K562 (cell line): Measurements from ENCODE around the gene DNAJB2. TPM values are rescaled to one million over a fixed set of nuclear protein-coding genes. Genes with fewer than 3 reads are reported as not detected.

Experiments
- ATAC-seq: fragments of 200-7000 bp; cut with Tn5 transposase; 3 replicates; pipeline ENCODE4 v1.9.1; 2020; ENCODE audit warnings: moderate library complexity
- BruUV-seq: library from RNA; stranded (reverse); fragments of 400-500 nt; replicated peaks from 2 replicates; lab custom pipeline; 2021; lab: Mats Ljungman, UMichigan
- CTCF ChIA-PET: fragments of 300-600 bp; formaldehyde crosslinking; extraction: SDS; loops from one replicate; lab custom pipeline; 2021; ENCODE audit warnings: low intra/inter-chr PET ratio; lab: Yijun Ruan, JAX
- POLR2A ChIA-PET: fragments of 300-600, 350-650 bp; sonication (Branson Sonifier 250); formaldehyde crosslinking; extraction: SDS; loops from one replicate; lab custom pipeline; 2021; ENCODE audit warnings: antibody characterized with exemption, inconsistent platforms; lab: Yijun Ruan, JAX
- DNase-seq, 4 experiments: peaks; one replicate each; pipeline versions ENCODE4 v3.0.0 to v3.0.0-alpha.2; 2011 to 2018; ENCODE audit warnings: low spot score in 3 of 4, mixed read lengths in 3 of 4; ENCODE audit errors: extremely low read depth in 1 of 4
- FAIRE-seq: peaks from 2 replicates; lab custom pipeline; 2011; peaks lifted over from hg19 to GRCh38; lab: Jason Lieb, UNC
- H2AFZ ChIP-seq: 2 replicates; pipeline ENCODE4 v1.6.0; 2011; ENCODE audit warnings: low read depth, low read length, control low read depth, inconsistent platforms
- H3K27ac ChIP-seq: fragments of 200-600 bp; 3 replicates; pipeline ENCODE4 v1.8.0; 2011; ENCODE audit warnings: low read depth, mild to moderate bottlenecking, control low read depth, inconsistent platforms, low read length, moderate library complexity, mixed read lengths; ENCODE audit errors: extremely low read depth
- H3K27me3 ChIP-seq, 2 experiments: fragments of 300-600 bp in 1 of 2; 2 replicates in 1 of 2; 3 replicates in 1 of 2; pipeline versions ENCODE4 v1.6.0 to v1.8.0; 2011; ENCODE audit warnings: inconsistent platforms in 2 of 2, low read length in 2 of 2, mild to moderate bottlenecking in 1 of 2, mixed read lengths in 1 of 2, moderate library complexity in 1 of 2; ENCODE audit not compliant: control insufficient read depth in 2 of 2, insufficient read depth in 2 of 2
- H3K36me3 ChIP-seq: fragments of 300-600 bp; 3 replicates; pipeline ENCODE4 v1.8.0; 2011; ENCODE audit warnings: mild to moderate bottlenecking, low read length, inconsistent platforms; ENCODE audit not compliant: control insufficient read depth, insufficient read depth
- H3K4me1 ChIP-seq, 2 experiments: fragments of 200-600 bp in 1 of 2; replicated peaks in 1 of 2; 2 replicates in 1 of 2; 3 replicates in 1 of 2; pipeline versions ENCODE4 v1.5.1 to v1.8.0; 2011; ENCODE audit warnings: inconsistent platforms in 2 of 2, low read length in 2 of 2, mild to moderate bottlenecking in 1 of 2, mixed read lengths in 1 of 2, moderate library complexity in 1 of 2; ENCODE audit not compliant: control insufficient read depth in 2 of 2, insufficient read depth in 2 of 2
- H3K4me2 ChIP-seq: 2 replicates; pipeline ENCODE4 v1.6.1; 2011; ENCODE audit warnings: low read length, control low read depth, inconsistent platforms, mixed read lengths; ENCODE audit not compliant: insufficient read depth
- H3K4me3 ChIP-seq: fragments of 200-600 bp; sonication (generic), shearing (Covaris generic); 2 replicates; pipeline ENCODE4 v1.5.1; 2016; ENCODE audit warnings: control low read depth, inconsistent platforms
- H3K79me2 ChIP-seq: fragments of 200-600 bp; 3 replicates; pipeline ENCODE4 v1.8.0; 2011; ENCODE audit warnings: low read length, inconsistent platforms; ENCODE audit not compliant: control insufficient read depth, insufficient read depth
- H3K9ac ChIP-seq, 2 experiments: 2 replicates each; pipeline versions ENCODE4 v1.6.0 to v1.6.1; 2011; ENCODE audit warnings: low read depth in 2 of 2, low read length in 2 of 2, control low read depth in 1 of 2, inconsistent platforms in 1 of 2, mild to moderate bottlenecking in 1 of 2, mixed read lengths in 1 of 2; ENCODE audit not compliant: insufficient read depth in 1 of 2
- H3K9me1 ChIP-seq: one replicate; pipeline ENCODE4 v1.6.0; 2011; ENCODE audit warnings: inconsistent platforms, mild to moderate bottlenecking, low read length, moderate library complexity; ENCODE audit not compliant: control insufficient read depth, insufficient read depth
- H3K9me3 ChIP-seq: replicated peaks from 2 replicates; pipeline ENCODE4 v1.5.1; 2011; ENCODE audit warnings: low read depth, low read length, inconsistent platforms; ENCODE audit not compliant: control insufficient read depth, insufficient read depth
- H4K20me1 ChIP-seq: replicated peaks from 2 replicates; pipeline ENCODE4 v1.6.1; 2011; ENCODE audit warnings: low read length, inconsistent platforms, mixed read lengths; ENCODE audit not compliant: control insufficient read depth, insufficient read depth
- DNMT1 ChIP-seq: fragments of 450-650 bp; IDR thresholded peaks from 2 replicates; pipeline ENCODE4 v1.6.1; 2016; ENCODE audit warnings: antibody characterized with exemption, mild to moderate bottlenecking
- MIER1 ChIP-seq: fragments of 450-650 bp; IDR thresholded peaks from 2 replicates; pipeline ENCODE4 v1.6.1; 2016; ENCODE audit warnings: antibody characterized with exemption, mild to moderate bottlenecking, low read depth
- MTF1 ChIP-seq: fragments of 250-450 bp; sonication (Bioruptor Pico); IDR thresholded peaks from 2 replicates; pipeline ENCODE4 v1.9.0; 2021; ENCODE audit warnings: moderate library complexity, mild to moderate bottlenecking, inconsistent platforms, borderline replicate concordance
- NFE2L1 ChIP-seq: fragments of 450-650 bp; IDR thresholded peaks from 2 replicates; pipeline ENCODE4 v1.6.1; 2016; ENCODE audit warnings: missing genetic modification characterization, low read depth, mild to moderate bottlenecking, missing compliant biosample characterization, moderate library complexity, borderline replicate concordance
- ZBTB26 ChIP-seq: fragments of 450-650 bp; formaldehyde crosslinking; IDR thresholded peaks from 2 replicates; pipeline ENCODE4 v1.4.0; 2022; ENCODE audit warnings: missing genetic modification characterization
- WGBS: fragments of 100-300 bp; shearing (Covaris generic); methylation state at CpG from one replicate; pipeline ENCODE4 v1.1.6; 2016; ENCODE audit warnings: low coverage, mixed read lengths; ENCODE audit not compliant: insufficient coverage; ENCODE audit errors: missing lambda C conversion rate; 5-methylcytosine and 5-hydroxymethylcytosine counted together
- in situ Hi-C: fragments of 300-500 bp; cut with MboI; formaldehyde crosslinking; loops from 4 replicates; pipeline ENCODE4 v1.15.0; 2018; ENCODE audit warnings: inconsistent platforms, mixed read lengths
- intact Hi-C: fragments of 100-400 bp; cut with micrococcal nuclease; formaldehyde crosslinking; loops from 2 replicates; pipeline ENCODE4 v1.14.2; 2022
- polyA plus RNA-seq, 8 experiments: library from polyadenylated mRNA; depleted of rRNA in 4 of 8; stranded (reverse) in 5 of 8; unstranded in 3 of 8; fragments of >200 nt; fragmentation: Nextera tagmentation in 2 of 8; fragmentation: Illumina TruSeq in 1 of 8; extraction: Ambion mirVana in 2 of 8; extraction: Trizol in 1 of 8; gene quantifications; 2 replicates each; pipeline versions ENCODE4 v1.2.1 to v1.2.3, GENCODE V29; 2011 to 2014; ENCODE audit warnings: inconsistent platforms in 1 of 8, missing spikeins in 1 of 8
- total RNA-seq, 7 experiments: library from RNA; depleted of rRNA in 6 of 7; stranded (reverse); fragments of >200 nt in 6 of 7; fragmentation: Illumina TruSeq in 2 of 7; extraction: Trizol in 2 of 7; gene quantifications; 2 replicates each; pipeline versions ENCODE4 v1.2.1 to v1.2.3, GENCODE V29; 2011 to 2021; ENCODE audit warnings: low replicate concordance in 1 of 7

Gene DNAJB2
- total and polyA plus RNA-seq, 9 of the 15 experiments (the other 6 are each of a cell fraction or from before 2014, with no cell fraction given): 0.08 to 3.0 (median 2.2) TPM; not detected in 1

- DNase-seq: no peak
- Histone ChIP-seq H3K4me2 (no peak overlapping the region), H2AFZ (no peak overlapping the region), H3K27ac (no peak overlapping the region), H3K4me3 (no peak overlapping the region), H3K79me2 (no peaks in the 10 kb centered on the region), H3K9ac (no peak overlapping the region), H3K9me3 (no peaks in the 10 kb centered on the region), H4K20me1 (no peaks in the 10 kb centered on the region), H3K9me1 (no peaks in the 10 kb centered on the region), H3K27me3 (no peaks in the 10 kb centered on the region), H3K4me1 (peaks cover 41 to 64% of the 10 kb centered on the region in 2 experiments), H3K36me3 (no peaks in the 10 kb centered on the region)
- ChIA-PET POLR2A (interaction anchor here (1.1 to 1.2 kb wide), 2 partner anchors 10 to 17 kb away, joined by 3 to 4 read pairs; no protein-coding TSS in a partner anchor), CTCF (no interaction called here)
- no peak for ATAC-seq
- WGBS: 28% methylated on average over 3 of the region's 7 CpGs
- TF ChIP-seq NFE2L1 (tag) (no peak), MTF1 (CRISPR knock-in tag) (no peak), ZBTB26 (CRISPR knock-in tag) (no peak), MIER1 (no peak), DNMT1 (no peak)
- intact Hi-C loops (no loop called here), in situ Hi-C loops (loop anchor here (5.0 kb wide), 1 partner anchor 119 kb away; the partner anchor contains the start of gene SLC23A3)
- BruUV-seq: no TSS peak
- FAIRE-seq: no peak
Observed at GRCh38 chr2:219291394-219291793, 12.2 kb downstream of the DNAJB2 start.
